Neural progenitor cell (in vitro differentiated cells): ENCODE data around the gene TRIO.

ENCODE experiments used
- EZH2 ChIP-seq: fragments of 200-600 bp; sonication (generic); IDR thresholded peaks from 2 replicates; pipeline ENCODE4 v1.6.1; 2017; ENCODE audit warnings: antibody characterized with exemption, mild to moderate bottlenecking, moderate library complexity
- EZH2phosphoT487 ChIP-seq: fragments of 200-600 bp; sonication (generic); IDR thresholded peaks from 2 replicates; pipeline ENCODE4 v1.6.1; 2017; ENCODE audit warnings: antibody characterized with exemption
- TF ChIP-seq, protein P1 (sequence below): fragments of 200-600 bp; sonication (generic); IDR thresholded peaks from 2 replicates; pipeline ENCODE4 v1.5.1; 2017; ENCODE audit warnings: antibody characterized with exemption, mild to moderate bottlenecking

DNA sequence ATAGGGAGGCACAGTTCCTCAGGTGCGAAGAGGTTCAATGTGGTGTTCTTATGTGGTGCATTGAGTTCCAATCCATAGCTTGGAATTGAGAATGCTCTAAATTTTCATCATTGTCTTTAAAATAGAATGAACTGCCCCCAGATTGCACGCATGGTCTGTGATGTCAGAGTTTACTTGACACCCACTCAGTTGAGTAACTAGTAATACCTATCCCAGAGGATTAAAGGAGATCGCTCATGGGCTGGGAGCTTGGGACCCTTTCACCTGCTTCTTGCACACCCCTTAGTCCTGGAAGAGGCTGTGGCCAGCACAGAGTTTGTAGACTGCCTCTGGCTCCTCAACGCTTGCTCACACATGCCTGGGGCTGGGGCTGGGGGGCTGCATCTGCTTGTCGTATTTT is 343.3 kb downstream of the TRIO start:
- TF ChIP-seq, protein P1, sequence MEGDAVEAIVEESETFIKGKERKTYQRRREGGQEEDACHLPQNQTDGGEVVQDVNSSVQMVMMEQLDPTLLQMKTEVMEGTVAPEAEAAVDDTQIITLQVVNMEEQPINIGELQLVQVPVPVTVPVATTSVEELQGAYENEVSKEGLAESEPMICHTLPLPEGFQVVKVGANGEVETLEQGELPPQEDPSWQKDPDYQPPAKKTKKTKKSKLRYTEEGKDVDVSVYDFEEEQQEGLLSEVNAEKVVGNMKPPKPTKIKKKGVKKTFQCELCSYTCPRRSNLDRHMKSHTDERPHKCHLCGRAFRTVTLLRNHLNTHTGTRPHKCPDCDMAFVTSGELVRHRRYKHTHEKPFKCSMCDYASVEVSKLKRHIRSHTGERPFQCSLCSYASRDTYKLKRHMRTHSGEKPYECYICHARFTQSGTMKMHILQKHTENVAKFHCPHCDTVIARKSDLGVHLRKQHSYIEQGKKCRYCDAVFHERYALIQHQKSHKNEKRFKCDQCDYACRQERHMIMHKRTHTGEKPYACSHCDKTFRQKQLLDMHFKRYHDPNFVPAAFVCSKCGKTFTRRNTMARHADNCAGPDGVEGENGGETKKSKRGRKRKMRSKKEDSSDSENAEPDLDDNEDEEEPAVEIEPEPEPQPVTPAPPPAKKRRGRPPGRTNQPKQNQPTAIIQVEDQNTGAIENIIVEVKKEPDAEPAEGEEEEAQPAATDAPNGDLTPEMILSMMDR = no peak
- TF ChIP-seq EZH2phosphoT487 (no peak), EZH2 (no peak)
